Measurements from ENCODE around the gene MFSD1.
A peak's percentile ranks its signal among the peaks of the same experiment; 100 is the strongest.

- TF ChIP-seq CTCF (IDR thresholded peaks at IDR 0.05; ENCODE audit: borderline replicate concordance, extremely low read depth, low read length, poor library complexity, severe bottlenecking) (peak; percentile 43), EZH2 (IDR thresholded peaks at IDR 0.05; ENCODE audit: borderline replicate concordance, low read depth, low read length, severe bottlenecking) (no peak)
Measured at GRCh38 chr3:158789592-158789991, 12.3 kb upstream of the MFSD1 start.
